DLD1 (cell line): ENCODE measurements around the gene ADD1.

Experiments used
- in situ Hi-C: cut with HindIII; loops from 2 replicates; pipeline ENCODE4 v1.10.0; 2017; ENCODE audit warnings: low sequenced_read_pairs

The ADD1 gene

GRCh38 chr4:2822461-2823300 is 21.0 kb upstream of the ADD1 start:
- in situ Hi-C loops, result no loop called here

- in situ Hi-C loops, result no loop called here
These were observed 20.4 kb upstream of the ADD1 start for GRCh38 chr4:2823301-2823670.

DNA sequence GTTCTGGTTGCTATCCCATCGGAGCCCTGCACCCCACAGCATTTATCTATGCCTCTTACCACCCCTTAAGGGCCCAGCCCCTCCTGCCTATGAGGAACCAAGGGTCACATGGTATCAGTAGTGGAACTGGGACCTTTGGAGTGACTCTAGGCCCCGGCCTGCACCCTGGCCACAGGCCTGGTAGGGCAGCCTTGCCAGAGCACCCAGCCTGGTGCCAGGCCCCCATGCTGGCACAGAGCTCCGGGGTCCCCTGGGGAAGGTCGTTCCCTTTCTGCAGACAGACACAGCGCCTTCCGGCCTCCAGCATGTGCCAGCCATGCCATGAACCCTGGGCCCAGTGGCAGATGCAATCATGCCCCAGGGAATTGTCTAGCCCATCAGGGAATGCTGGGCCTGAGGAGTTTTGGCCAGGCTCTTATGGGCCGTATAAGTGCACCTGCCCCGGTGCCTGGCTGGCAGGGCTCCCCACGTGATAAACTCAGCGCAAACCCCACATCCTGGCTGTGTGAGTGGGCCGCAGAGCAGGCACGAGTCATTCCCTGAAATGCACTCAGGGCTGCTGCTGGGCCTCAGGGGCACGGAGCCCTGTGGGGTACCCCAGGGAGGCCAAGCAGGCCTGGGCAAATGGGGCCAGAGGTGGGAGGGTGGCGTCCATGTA is 19.8 kb upstream of the ADD1 start:
- in situ Hi-C loops, result no loop called here

GRCh38 chr4:2824329-2824835 is 19.3 kb upstream of the ADD1 start:
- in situ Hi-C loops, result no loop called here

DNA sequence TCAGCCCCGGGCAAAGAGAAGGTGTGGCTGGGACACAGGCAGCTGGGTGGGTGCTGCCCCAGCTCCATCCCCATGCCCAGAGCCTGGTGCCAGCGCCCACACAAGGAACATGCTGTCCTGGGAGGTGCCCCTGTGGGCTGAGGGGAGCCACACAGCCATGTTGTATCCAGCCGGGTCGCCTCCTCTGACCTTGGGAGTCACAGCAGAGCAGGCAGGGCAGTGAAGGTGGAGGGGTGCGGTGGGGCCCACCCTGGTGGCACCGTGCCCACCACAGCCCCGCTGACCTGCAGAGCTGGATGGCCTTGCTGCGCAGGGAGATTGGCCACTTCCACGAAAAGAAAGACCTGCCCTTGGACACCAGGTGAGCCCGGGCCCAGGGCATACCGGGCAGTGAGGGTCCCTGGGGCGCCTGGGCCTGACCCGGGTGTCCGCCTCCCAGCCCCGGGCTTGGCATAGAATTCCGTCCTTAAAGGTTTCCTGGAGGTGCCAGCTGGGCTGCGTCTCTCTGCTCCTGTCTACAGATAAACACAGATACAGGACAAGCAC is 18.7 kb upstream of the ADD1 start:
- in situ Hi-C loops, result no loop called here

GRCh38 chr4:2825740-2826139 is 17.9 kb upstream of the ADD1 start:
- in situ Hi-C loops, result no loop called here

DNA sequence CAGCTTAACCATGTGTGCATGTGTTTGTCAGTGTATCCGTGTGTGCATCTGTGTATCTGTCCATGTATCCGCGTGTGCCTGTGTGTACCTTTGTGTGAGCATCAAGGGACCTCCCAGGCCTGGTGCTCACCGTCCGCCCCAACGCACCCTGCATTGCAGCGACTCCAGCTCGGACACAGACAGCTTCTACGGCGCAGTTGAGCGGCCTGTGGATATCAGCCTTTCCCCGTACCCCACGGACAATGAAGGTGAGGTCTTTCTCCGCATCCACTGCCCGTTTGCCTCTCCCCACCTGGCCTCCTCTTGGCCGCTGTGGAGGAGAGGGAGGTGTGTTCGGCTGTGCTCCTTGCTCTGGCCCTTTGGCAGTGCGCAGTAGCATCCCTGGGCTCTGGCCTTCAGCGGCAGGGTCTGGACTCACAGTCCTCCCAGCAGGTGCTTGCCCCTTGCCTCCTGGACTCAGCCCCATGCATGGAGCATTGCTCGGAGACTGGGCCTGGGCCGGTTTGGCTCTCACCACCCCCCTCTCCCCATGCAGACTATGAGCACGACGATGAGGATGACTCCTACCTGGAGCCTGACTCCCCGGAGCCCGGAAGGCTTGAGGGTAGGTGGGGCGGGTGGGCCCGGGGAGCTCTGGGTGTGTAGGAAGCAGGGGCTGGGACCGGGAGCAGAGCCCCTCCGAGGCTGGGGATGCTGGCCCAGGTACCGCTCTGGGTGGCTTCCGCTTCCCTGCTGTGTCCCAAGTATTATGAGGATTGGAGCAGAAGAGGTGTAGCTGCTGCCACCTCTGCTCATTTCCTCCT is 16.4 kb upstream of the ADD1 start:
- in situ Hi-C loops, result no loop called here

GRCh38 chr4:2827874-2828751 is 15.5 kb upstream of the ADD1 start:
- in situ Hi-C loops, result no loop called here

DNA sequence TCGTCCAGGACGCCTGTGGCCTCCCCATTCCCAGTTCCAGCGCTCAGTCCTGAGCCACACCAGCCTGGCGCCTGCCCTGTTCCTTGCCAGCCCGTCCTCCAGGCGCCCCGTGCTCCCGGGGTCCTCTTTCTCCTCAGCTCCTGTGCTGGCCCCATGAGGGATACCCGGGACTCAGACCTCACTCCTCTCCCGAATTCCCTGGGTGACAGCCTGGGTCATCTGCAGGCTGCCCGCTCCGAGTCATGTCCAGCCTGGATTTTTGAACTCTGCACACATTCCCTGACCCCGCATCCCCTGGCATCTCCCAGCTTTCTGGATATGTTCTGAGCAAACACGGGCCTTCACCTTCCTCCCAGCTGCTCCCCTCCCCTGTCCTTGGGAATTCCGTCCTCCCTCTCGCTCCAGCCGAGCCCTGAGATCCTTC is 14.9 kb upstream of the ADD1 start:
- in situ Hi-C loops, result no loop called here

GRCh38 chr4:2829321-2829932 is 14.2 kb upstream of the ADD1 start:
- in situ Hi-C loops, result no loop called here

- in situ Hi-C loops, result no loop called here
These were observed 13.7 kb upstream of the ADD1 start for GRCh38 chr4:2829933-2830451.

DNA sequence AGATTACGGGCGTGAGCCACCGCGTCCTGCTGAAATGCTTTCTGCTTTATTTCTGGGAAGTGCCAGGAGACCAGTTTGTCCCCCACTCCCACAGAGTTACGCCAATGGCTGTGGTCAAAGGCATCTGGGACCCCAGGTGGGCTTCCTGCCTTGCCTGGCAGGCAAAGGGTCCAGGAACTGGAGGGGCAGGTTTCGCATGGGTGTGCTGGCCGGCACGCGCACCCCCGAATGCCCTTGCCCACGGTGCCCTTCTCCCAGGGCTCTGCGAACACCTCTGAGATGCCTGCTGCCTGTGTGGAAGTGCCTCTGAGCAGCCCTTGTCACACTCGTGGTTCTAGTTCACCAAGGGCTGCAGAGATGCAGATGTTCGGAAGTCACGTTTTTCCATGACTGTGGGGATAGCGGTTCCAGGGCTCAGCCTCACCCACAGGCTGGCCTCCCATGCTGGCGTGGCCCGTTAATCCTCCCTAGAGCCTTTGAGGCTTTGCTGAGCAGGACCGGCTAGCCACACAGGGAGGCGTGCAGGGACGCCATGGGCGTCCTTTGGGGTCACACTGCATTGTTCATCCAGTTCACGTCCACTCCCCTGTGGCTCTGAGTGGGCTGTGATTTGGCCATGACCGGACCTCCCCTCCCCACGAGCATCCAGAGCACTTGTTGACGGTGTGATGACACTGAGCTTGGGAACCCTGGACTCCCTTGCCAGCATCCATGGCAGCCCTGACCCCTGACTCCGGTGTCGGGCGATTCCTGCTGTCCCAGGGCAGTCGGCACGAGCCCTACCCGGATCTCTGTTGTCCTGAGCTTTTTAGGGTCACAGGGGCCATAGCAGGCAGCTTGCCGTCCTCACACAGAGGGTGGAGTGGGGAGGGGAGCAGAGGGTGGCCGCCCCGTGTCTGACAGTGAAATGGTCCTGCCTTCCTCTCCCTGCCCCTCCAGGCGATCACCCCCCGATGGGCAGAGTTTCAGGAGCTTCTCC is 12.7 kb upstream of the ADD1 start:
- in situ Hi-C loops, result no loop called here

DNA sequence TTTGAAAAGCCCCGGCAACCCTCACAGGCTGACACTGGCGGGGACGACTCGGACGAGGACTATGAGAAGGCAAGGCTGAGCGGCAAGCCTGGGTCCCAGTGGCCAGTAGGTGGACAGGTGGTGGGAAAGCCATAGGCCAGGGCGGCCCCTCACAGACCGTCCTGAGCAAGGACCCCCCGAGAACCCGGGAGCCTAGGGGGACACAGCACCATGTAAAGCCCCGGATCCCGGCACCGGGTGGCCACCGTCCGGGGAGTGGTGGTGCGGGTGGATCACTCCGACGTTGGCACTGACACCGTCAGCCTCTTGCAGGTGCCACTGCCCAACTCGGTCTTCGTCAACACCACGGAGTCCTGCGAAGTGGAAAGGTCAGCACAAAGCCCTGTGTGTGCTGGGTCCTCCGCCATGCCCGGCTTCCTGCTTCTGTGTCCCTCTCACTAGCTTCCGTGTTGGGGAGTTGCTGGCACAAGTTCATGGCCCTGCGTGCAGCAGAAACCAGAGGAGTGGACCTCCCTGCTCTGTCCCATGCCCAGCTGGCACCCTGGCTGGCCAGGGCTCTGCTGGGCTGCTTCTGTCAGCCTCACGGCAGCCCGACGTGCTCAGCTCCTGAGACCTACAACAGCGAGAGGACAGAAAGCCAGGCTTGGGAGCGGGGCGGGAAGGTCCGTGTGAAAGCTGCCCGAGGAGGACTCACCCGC is 11.9 kb upstream of the ADD1 start:
- in situ Hi-C loops, result no loop called here

DNA sequence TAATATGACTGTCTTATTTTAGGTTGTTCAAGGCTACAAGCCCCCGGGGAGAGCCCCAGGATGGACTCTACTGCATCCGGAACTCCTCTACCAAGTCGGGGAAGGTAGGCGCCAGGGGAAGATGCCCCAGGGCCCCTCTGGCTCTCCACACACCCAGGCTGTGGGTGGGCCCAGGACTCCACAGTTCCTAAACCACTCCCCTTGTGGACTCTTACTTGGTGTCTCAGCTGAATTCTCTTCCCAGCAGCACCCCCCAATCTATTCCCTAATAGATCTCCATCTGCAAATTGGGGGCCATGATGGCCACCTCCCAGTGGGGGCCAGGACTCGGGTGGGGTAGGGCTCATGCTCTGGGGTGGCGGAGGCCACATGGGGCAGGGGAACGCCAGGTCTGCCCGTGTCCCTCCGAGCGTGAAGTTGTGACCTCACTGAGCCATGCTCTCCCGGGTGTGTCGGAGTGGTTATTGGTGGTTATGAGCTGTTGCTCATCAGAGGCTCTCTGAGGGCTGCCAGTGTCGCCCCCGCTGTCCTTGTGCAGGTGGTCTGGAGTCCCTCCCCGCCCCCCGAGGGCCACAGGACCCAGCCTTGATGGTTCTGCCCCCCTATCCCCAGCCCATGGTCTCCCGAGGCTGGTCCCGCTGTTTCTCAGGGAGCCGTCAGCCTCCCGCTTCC is 11.2 kb upstream of the ADD1 start:
- in situ Hi-C loops, result no loop called here

DNA sequence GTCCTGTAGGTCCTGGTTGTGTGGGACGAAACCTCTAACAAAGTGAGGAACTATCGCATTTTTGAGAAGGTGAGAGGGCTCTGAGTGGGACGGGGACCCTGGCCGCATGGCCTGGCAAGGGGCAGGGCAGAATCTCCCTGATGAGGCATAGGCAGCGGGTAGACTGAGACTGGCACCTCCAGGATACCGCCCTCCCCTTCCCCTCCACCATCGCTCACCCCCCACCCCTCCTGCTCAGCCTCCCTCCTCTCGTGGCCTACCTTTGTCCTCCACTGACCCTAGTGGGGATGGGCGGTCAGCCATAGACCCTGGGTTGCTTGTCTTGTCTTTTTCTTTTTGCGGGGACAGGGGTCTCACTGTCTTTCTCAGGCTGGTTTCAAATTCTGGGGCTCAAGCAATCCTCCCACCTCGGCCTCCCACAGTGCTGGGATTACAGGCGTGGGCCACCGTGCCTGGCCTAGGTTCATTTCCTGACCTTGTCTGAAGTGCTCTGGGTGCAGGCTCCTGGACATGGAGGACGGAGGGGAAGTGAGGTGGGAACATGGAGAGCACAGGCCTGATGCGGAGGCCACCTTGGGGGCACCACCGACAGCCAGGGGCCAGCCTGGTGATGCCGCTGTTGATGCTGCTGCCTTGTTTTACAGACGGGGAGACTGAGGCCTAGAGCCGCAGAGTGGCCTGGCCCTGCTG is 10.5 kb upstream of the ADD1 start:
- in situ Hi-C loops, result no loop called here

GRCh38 chr4:2833671-2834000 is 10.0 kb upstream of the ADD1 start:
- in situ Hi-C loops, result no loop called here
